Measurements from ENCODE around the gene BAIAP2L2.

Gene BAIAP2L2

GRCh38 chr22:38072322-38073149 lies 37.9 kb downstream of the BAIAP2L2 start:
- DNase-seq (ENCODE audit: low read depth in 1 of 2, low spot score in 1 of 2) = no peak
- no peak for TF ChIP-seq JUND (IDR thresholded peaks at IDR 0.05; ENCODE audit: low read depth)
- in situ Hi-C loops (cut with HindIII; ENCODE audit: low pct_unique_long_range_greater_than_20kb, low sequenced_read_pairs) = no loop called here

GRCh38 chr22:38071421-38072321 lies 38.8 kb downstream of the BAIAP2L2 start:
- DNase-seq (ENCODE audit: low read depth in 1 of 2, low spot score in 1 of 2) = no peak
- in situ Hi-C loops (cut with HindIII; ENCODE audit: low pct_unique_long_range_greater_than_20kb, low sequenced_read_pairs) = no loop called here
- TF ChIP-seq JUND (IDR thresholded peaks at IDR 0.05; ENCODE audit: low read depth) = no peak

- in situ Hi-C loops (cut with HindIII; ENCODE audit: low pct_unique_long_range_greater_than_20kb, low sequenced_read_pairs) = no loop called here
- TF ChIP-seq JUND (IDR thresholded peaks at IDR 0.05; ENCODE audit: low read depth) = no peak
- no peak for DNase-seq (ENCODE audit: low read depth in 1 of 2, low spot score in 1 of 2)
Measured at GRCh38 chr22:38070250-38070921, 40.1 kb downstream of the BAIAP2L2 start.

GRCh38 chr22:38069372-38070249 lies 40.9 kb downstream of the BAIAP2L2 start:
- no peak for DNase-seq (ENCODE audit: low read depth in 1 of 2, low spot score in 1 of 2)

GRCh38 chr22:38068641-38069371 lies 41.7 kb downstream of the BAIAP2L2 start:
- no peak for DNase-seq (ENCODE audit: low read depth in 1 of 2, low spot score in 1 of 2)
- in situ Hi-C loops (cut with HindIII; ENCODE audit: low pct_unique_long_range_greater_than_20kb, low sequenced_read_pairs) = no loop called here
- no peak for TF ChIP-seq JUND (IDR thresholded peaks at IDR 0.05; ENCODE audit: low read depth)

More at GRCh38 chr22:38069372-38070249, 40.9 kb downstream of the BAIAP2L2 start:
- in situ Hi-C loops (cut with HindIII; ENCODE audit: low pct_unique_long_range_greater_than_20kb, low sequenced_read_pairs) = no loop called here
- no peak for TF ChIP-seq JUND (IDR thresholded peaks at IDR 0.05; ENCODE audit: low read depth)

GRCh38 chr22:38067761-38068360 lies 42.6 kb downstream of the BAIAP2L2 start:
- DNase-seq (ENCODE audit: low read depth in 1 of 2, low spot score in 1 of 2) = no peak
- in situ Hi-C loops (cut with HindIII; ENCODE audit: low pct_unique_long_range_greater_than_20kb, low sequenced_read_pairs) = no loop called here
- TF ChIP-seq JUND (IDR thresholded peaks at IDR 0.05; ENCODE audit: low read depth) = no peak

GRCh38 chr22:38067028-38067415 lies 43.5 kb downstream of the BAIAP2L2 start:
- in situ Hi-C loops (cut with HindIII; ENCODE audit: low pct_unique_long_range_greater_than_20kb, low sequenced_read_pairs) = no loop called here
- no peak for TF ChIP-seq JUND (IDR thresholded peaks at IDR 0.05; ENCODE audit: low read depth)

GRCh38 chr22:38066381-38067027 lies 44.0 kb downstream of the BAIAP2L2 start:
- in situ Hi-C loops (cut with HindIII; ENCODE audit: low pct_unique_long_range_greater_than_20kb, low sequenced_read_pairs) = no loop called here
- no peak for TF ChIP-seq JUND (IDR thresholded peaks at IDR 0.05; ENCODE audit: low read depth)
- no peak for DNase-seq (ENCODE audit: low read depth in 1 of 2, low spot score in 1 of 2)

More at GRCh38 chr22:38067028-38067415, 43.5 kb downstream of the BAIAP2L2 start:
- no peak for DNase-seq (ENCODE audit: low read depth in 1 of 2, low spot score in 1 of 2)

- in situ Hi-C loops (cut with HindIII; ENCODE audit: low pct_unique_long_range_greater_than_20kb, low sequenced_read_pairs) = no loop called here
- DNase-seq (ENCODE audit: low read depth in 1 of 2, low spot score in 1 of 2) = no peak
- TF ChIP-seq JUND (IDR thresholded peaks at IDR 0.05; ENCODE audit: low read depth) = no peak
Measured at GRCh38 chr22:38065539-38065938, 44.9 kb downstream of the BAIAP2L2 start.

- no peak for DNase-seq (ENCODE audit: low read depth in 1 of 2, low spot score in 1 of 2)
Measured at GRCh38 chr22:38062791-38063190, 47.7 kb downstream of the BAIAP2L2 start.

More at GRCh38 chr22:38062791-38063190, 47.7 kb downstream of the BAIAP2L2 start:
- in situ Hi-C loops (cut with HindIII; ENCODE audit: low pct_unique_long_range_greater_than_20kb, low sequenced_read_pairs) = no loop called here
- no peak for TF ChIP-seq JUND (IDR thresholded peaks at IDR 0.05; ENCODE audit: low read depth)

All from T47D (cell line).